Measurements from ENCODE around the gene AATF.
A peak's percentile ranks its signal among the peaks of the same experiment; 100 is the strongest.

Gene AATF, protein sequence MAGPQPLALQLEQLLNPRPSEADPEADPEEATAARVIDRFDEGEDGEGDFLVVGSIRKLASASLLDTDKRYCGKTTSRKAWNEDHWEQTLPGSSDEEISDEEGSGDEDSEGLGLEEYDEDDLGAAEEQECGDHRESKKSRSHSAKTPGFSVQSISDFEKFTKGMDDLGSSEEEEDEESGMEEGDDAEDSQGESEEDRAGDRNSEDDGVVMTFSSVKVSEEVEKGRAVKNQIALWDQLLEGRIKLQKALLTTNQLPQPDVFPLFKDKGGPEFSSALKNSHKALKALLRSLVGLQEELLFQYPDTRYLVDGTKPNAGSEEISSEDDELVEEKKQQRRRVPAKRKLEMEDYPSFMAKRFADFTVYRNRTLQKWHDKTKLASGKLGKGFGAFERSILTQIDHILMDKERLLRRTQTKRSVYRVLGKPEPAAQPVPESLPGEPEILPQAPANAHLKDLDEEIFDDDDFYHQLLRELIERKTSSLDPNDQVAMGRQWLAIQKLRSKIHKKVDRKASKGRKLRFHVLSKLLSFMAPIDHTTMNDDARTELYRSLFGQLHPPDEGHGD

DNA sequence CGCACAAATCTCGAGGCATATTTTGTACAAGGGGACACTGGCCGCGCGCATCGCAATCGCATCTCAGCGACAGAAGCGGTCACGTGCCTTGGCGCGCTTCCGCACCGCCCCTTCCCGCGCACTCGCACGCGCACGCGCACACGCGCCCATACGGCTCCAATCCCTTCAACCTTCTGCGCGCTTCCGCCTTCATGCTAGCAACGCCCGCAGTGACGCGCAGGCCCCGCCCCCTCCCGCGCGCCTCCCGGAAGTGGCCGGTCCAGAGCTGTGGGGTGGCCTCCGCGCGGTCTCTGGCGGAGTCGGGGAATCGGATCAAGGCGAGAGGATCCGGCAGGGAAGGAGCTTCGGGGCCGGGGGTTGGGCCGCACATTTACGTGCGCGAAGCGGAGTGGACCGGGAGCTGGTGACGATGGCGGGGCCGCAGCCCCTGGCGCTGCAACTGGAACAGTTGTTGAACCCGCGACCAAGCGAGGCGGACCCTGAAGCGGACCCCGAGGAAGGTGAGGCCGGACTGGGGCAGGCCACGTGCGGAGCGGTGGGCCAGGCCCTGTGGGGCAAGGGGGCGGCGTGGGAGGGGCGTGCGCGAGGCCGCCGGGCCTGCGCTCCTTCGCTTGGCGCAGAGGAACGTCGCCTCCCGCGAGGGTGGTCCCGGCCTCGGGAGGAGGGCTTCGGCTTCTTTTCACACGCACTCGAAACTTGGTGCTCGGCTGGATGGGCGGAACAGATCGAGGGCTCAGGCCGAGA, at the start of gene AATF:
Gene AATF (plus strand): TSS at position 238 of the 744 bp plus-strand sequence. CDS start 172 bp downstream, at position 410.
- DNase-seq (ENCODE audit: low spot score): peak; percentile 97

DNA sequence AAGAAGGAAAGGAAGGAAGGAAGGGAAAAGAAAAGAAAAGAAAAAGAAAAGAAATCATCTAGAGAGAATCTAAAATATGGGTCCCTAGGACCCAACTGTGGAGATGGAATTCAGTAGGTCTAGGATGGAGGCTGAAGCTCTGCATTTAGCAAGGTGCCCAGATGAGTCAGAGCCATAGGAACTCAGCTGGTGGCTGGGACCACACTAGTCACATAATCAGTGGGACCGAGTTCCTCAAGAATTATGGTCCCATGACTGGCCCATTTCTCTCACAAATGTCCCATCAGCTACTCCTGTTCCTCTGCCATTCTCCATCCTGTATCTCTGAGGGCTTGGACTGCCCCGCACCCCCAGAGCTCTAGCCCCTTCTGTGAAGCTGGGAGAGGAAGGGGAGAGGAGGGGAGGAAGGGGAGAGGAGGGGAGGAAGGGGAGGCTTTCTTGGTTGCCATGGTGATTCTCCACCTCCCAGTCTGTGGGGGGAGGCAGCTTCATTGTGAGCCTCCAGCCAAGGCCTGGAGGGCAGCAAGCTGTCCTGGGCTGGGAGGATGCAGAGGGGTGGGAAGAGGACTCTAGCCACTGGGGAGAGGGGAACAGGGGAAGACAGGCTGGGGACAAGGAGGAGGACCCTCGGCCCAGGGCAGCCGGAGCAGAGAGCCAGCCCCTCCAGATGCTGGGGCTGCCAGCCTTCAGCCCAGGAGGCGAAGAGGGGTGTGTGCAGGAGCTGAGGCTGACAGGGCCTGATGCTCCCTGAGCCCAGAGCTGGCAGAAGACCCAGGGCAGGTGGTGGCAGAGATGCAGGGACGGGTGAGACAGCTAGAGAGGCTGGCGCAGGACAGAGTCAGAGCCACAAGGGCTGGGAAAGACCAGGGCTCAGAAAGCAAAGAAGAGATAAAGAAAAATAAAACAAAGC, 49.2 kb upstream of the AATF start:
- DNase-seq (ENCODE audit: low spot score): no peak

GRCh38 chr17:36900160-36900512, 48.6 kb upstream of the AATF start:
- no peak for DNase-seq (ENCODE audit: low spot score)

DNA sequence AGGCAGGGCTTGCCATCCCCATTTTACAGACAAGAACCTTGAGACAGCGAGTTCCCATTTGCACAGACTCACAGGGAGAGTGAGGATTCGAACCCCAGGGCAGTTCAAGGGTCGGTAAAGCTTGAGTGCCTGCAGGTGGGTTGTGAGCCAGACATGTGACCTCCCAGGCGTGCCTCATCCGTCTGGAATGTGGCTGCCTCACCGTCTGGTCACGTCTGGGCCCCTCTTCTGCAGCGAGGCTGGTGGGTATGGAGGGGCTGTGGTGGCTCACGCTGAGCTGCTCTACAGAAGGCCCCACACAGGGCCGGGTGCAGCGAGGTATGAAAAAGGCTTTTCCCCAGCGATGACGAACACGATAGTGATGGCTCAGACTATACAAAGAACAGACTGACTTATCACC, 47.2 kb upstream of the AATF start:
- no peak for DNase-seq (ENCODE audit: low spot score)

GRCh38 chr17:36907407-36907806, 41.3 kb upstream of the AATF start:
- no peak for DNase-seq (ENCODE audit: low spot score)

- DNase-seq (ENCODE audit: low spot score): no peak
Observed at GRCh38 chr17:36910513-36910912, 38.2 kb upstream of the AATF start.

DNA sequence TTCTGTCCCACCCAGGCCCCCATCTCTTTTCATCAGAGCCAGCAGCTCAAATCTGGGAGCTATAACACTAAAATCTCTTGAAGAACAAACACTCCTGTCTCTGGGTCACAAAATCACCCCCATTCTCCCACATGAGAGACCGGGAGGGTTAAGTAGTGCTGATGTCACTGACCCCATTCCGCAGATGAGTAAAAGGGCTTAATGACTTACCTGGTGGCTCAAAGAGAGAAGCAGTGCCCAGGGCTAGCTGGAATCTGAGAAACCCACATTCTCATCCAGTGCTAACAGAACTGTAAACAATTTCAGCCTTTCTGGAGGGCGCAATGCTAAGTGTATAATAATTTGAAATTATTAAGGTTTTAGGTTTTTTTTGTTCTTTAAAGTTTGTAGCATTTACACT, 37.8 kb upstream of the AATF start:
- DNase-seq (ENCODE audit: low spot score): no peak

GRCh38 chr17:36913132-36913531, 35.6 kb upstream of the AATF start:
- no peak for DNase-seq (ENCODE audit: low spot score)

GRCh38 chr17:36918211-36918691, 30.5 kb upstream of the AATF start:
- DNase-seq (ENCODE audit: low spot score): no peak

DNA sequence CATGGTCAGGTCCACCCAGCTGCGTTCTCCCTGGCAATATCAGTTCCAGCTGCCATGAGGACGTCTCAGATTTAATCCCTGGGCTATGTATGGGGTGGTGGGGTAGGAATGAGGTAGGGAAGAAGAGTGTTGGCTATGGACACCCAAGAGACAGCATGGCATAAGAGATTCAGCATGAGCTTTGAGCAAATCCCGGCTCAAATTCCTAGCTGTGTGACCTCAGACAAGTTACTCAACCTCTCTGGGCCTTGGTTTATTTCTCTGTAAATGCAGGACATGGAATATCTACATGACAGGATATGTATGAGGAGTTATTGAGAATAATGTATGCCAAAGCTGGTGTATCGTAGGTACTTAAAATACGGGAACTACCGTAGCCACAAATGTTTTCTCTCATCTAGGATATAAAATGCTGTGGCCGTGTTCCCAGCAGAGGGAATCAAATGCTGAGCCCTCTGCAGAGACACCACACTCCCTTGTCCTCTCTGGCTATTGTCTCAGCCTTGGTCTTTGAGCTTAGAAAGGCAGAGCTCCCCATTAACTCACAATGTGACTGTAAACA, 29.3 kb upstream of the AATF start:
- no peak for DNase-seq (ENCODE audit: low spot score)

- DNase-seq (ENCODE audit: low spot score): no peak
Observed at GRCh38 chr17:36920032-36921005, 28.4 kb upstream of the AATF start.

DNA sequence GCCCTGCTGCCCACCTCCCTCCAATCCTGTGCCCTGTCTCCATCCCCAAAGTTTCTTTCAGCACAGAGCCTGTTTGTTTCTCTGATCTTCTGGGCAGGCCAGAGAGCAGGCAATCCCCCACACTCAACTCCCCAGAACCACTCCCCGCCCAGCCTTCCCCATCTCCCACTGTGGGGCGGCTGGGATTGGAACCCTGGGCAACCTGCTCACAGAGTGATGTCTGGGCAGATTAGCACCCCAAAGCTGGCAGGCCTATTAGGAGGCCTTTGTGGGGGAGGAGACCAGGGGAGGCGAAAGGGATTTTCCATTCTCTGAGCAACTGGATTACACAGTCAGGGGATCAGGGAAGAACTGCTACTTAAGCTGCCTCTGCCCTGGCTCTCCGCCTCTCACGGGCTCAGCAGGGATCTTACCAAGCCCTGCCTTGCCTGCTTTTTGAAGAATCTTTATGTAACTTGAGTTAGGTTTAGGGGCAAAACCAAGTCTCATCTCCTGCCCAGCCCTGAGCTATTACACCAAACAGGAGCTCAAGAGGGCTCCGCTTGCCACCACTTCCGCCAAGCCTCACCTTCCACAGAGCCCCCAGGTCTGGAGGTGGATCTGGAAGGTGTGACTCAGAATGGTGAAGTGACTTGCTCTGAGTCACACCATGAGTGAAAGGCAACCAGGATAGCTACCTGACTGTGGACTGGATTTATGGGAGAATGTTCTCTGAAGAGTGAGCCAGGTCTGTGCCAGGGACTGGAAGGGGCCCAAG, 27.5 kb upstream of the AATF start:
- no peak for DNase-seq (ENCODE audit: low spot score)

GRCh38 chr17:36922175-36922574, 26.6 kb upstream of the AATF start:
- no peak for DNase-seq (ENCODE audit: low spot score)

- DNase-seq (ENCODE audit: low spot score): no peak
Observed at GRCh38 chr17:36923814-36924221, 24.9 kb upstream of the AATF start.

GRCh38 chr17:36926226-36926625, 22.5 kb upstream of the AATF start:
- DNase-seq (ENCODE audit: low spot score): no peak

GRCh38 chr17:36926701-36927100, 22.1 kb upstream of the AATF start:
- DNase-seq (ENCODE audit: low spot score): no peak

- no peak for DNase-seq (ENCODE audit: low spot score)
Observed at GRCh38 chr17:36928471-36929345, 20.0 kb upstream of the AATF start.

DNA sequence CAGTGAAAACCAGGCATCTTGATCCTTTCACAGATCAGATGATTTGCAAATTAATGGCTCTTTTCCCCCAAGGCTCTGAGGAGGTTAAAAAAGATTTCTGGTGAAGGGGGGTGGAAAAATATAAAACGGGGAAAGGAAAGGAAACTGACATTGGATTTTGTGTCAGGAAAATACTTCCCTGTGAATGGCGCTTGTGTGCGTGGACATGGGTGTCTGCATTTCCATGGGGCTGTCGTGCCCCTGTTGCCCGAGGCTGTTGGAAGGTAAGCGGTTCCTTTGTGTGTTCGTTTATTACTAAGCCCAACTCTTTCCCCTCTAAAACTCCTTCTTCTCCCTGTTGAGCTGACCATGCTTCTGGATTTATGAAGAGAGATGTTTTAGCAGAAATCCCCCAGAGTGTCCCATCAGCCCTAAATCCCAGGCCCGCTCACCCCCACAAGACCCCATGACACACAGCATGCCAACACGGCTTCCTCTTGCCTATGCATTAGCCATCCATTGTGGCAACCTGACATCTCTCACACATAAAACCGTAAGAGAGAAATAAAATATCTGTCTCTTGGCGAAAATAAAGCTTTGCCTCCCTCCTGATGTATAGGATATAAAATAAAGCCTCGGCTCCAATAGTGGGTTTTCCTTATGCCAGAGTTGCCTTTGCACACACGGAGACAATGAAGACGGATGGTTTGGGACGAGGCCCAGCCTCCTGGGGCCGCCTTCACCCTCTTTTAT, 18.7 kb upstream of the AATF start:
- no peak for DNase-seq (ENCODE audit: low spot score)

All from HuH-7 (cell line).